Islet precursor cell (in vitro differentiated cells): ENCODE results near the gene RPS14.
"Not testable (repeated sequence)": the region's sequence is repeated elsewhere in the genome, so short reads cannot be mapped to it uniquely, and the experiment has no call there.

Experiments used
- DNase-seq: peaks from one replicate; pipeline ENCODE4 v3.0.0-alpha.2; 2018

Gene RPS14

GRCh38 chr5:150476568-150476967 is 27.0 kb upstream of the RPS14 start:
- not testable (repeated sequence) for DNase-seq

GRCh38 chr5:150473673-150474358 is 24.3 kb upstream of the RPS14 start:
- peak; percentile 100 for DNase-seq

GRCh38 chr5:150469718-150470469 is 20.4 kb upstream of the RPS14 start:
- peak; percentile 88 for DNase-seq

GRCh38 chr5:150468206-150468605 is 18.7 kb upstream of the RPS14 start:
- no peak for DNase-seq

GRCh38 chr5:150465927-150466326 is 16.4 kb upstream of the RPS14 start:
- DNase-seq, result no peak

GRCh38 chr5:150464554-150465012 is 15.0 kb upstream of the RPS14 start:
- DNase-seq, result peak; percentile 68

GRCh38 chr5:150461231-150461630 is 11.7 kb upstream of the RPS14 start:
- DNase-seq, result no peak

GRCh38 chr5:150460781-150461180 is 11.2 kb upstream of the RPS14 start:
- no peak for DNase-seq

GRCh38 chr5:150458802-150459557 is 9.4 kb upstream of the RPS14 start:
- peak; percentile 92 for DNase-seq

- DNase-seq, result no peak
Observed at GRCh38 chr5:150457562-150458240, 8.2 kb upstream of the RPS14 start.

GRCh38 chr5:150457121-150457520 is 7.6 kb upstream of the RPS14 start:
- no peak for DNase-seq

GRCh38 chr5:150454492-150455229 is 5.1 kb upstream of the RPS14 start:
- no peak for DNase-seq

GRCh38 chr5:150454027-150454426 is 4.5 kb upstream of the RPS14 start:
- DNase-seq, result not testable (repeated sequence)

GRCh38 chr5:150452914-150453313 is 3.4 kb upstream of the RPS14 start:
- no peak for DNase-seq

GRCh38 chr5:150451594-150451993 is 2.1 kb upstream of the RPS14 start:
- DNase-seq, result no peak

GRCh38 chr5:150448952-150449516 is 505 bp downstream of the RPS14 start:
- DNase-seq, result no peak

- no peak for DNase-seq
Observed at GRCh38 chr5:150448334-150448733, 1.2 kb downstream of the RPS14 start.

GRCh38 chr5:150447188-150447587 is 2.4 kb downstream of the RPS14 start:
- DNase-seq, result no peak

- DNase-seq, result no peak
Observed at GRCh38 chr5:150446583-150446982, 3.0 kb downstream of the RPS14 start.

GRCh38 chr5:150446088-150446487 is 3.5 kb downstream of the RPS14 start:
- DNase-seq, result no peak

GRCh38 chr5:150444770-150445169 is 4.8 kb downstream of the RPS14 start:
- DNase-seq, result no peak
